Left kidney (tissue), 2 donors: ENCODE measurements around the gene ANKRD66. TPM values are rescaled to one million over a fixed set of nuclear protein-coding genes. Genes with fewer than 3 reads are reported as not detected.

Experiments
- DNase-seq: peaks from one replicate; pipeline ENCODE4 v3.0.0-alpha.2; 2013
- polyA plus RNA-seq: library from polyadenylated mRNA; unstranded; fragments of 120-200 nt; gene quantifications from one replicate; pipeline ENCODE4 v1.2.1, GENCODE V29; 2013; ENCODE audit not compliant: insufficient read length

ANKRD66 gene
- polyA plus RNA-seq, 1 donor = not detected

GRCh38 chr6:46790355-46790874, 43.7 kb downstream of the ANKRD66 start:
- DNase-seq = no peak

- no peak for DNase-seq
These were observed 45.9 kb downstream of the ANKRD66 start for GRCh38 chr6:46792635-46793034.

GRCh38 chr6:46793138-46793537, 46.4 kb downstream of the ANKRD66 start, which contains the start of gene MEP1A:
Gene MEP1A (plus strand): TSS chr6:46793389. CDS start chr6:46793399, 10 bp downstream.
- DNase-seq = no peak

GRCh38 chr6:46794068-46794467, 47.3 kb downstream of the ANKRD66 start:
- DNase-seq = no peak

GRCh38 chr6:46795816-46796215, 49.1 kb downstream of the ANKRD66 start:
- no peak for DNase-seq

- no peak for DNase-seq
These were observed 50.3 kb downstream of the ANKRD66 start for GRCh38 chr6:46796848-46797580.

- DNase-seq = no peak
These were observed 52.9 kb downstream of the ANKRD66 start for GRCh38 chr6:46799657-46800056.

- no peak for DNase-seq
These were observed 62.1 kb downstream of the ANKRD66 start for GRCh38 chr6:46808806-46809205.

Other genes with a start within 250 kb of the ANKRD66 start
- 6.8 TPM for gene CYP39A1, start 94.1 kb upstream of the ANKRD66 start, polyA plus RNA-seq
- 69.6 TPM for gene SLC25A27, start 94.0 kb upstream of the ANKRD66 start, polyA plus RNA-seq
- 3.2 TPM for gene TDRD6, start 59.0 kb upstream of the ANKRD66 start, polyA plus RNA-seq
- 2.6 TPM for gene PLA2G7, start 11.6 kb upstream of the ANKRD66 start, polyA plus RNA-seq
- gene MEP1A, start 46.5 kb downstream of the ANKRD66 start, polyA plus RNA-seq = not detected
- 25.5 TPM for gene ADGRF5, start 175.0 kb downstream of the ANKRD66 start, polyA plus RNA-seq